Fibroblast of the aortic adventitia (primary cell): ENCODE data around the gene SPOPL. TPM values are rescaled to one million over a fixed set of nuclear protein-coding genes. Genes with fewer than 3 reads are reported as not detected.

Experiments used
- DNase-seq: peaks from one replicate; pipeline ENCODE4 v3.0.0-alpha.2; 2010; ENCODE audit warnings: low read depth
- H3K4me3 ChIP-seq: 2 replicates; pipeline ENCODE4 v1.5.1; 2011; ENCODE audit warnings: low read depth, mild to moderate bottlenecking, control low read depth, low read length, moderate library complexity
- total RNA-seq: library from RNA; depleted of rRNA; stranded (reverse); fragments of >200 nt; gene quantifications from 2 replicates; pipeline ENCODE4 v1.2.3, GENCODE V29; 2012; ENCODE audit warnings: low replicate concordance
- TF ChIP-seq, protein P1 (sequence below): IDR thresholded peaks from 2 replicates; pipeline ENCODE4 v1.5.1; 2011; ENCODE audit warnings: mild to moderate bottlenecking, low read length, control low read depth, inconsistent platforms; ENCODE audit not compliant: insufficient read depth

SPOPL gene
- total RNA-seq, 1 donor: 18.4 TPM

DNA sequence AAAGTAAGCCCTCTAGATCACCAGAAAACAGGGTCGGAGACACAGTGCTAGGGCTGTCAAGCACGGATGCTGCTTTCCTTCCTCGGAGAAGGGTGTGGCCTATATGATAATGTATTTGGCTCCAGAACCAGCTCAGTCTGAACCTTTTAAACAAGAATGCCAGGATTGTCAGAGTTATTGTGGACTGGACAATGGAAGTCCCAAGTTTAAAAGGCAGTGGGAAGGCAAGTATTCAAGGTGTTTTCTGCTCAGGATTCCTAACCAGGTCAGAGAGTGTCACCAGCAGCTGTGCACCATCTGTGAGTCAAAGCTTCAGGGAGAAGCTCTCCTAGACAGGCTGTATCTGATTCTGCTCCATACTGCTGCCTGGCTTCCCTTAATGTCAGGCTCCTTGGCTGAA, 94.8 kb downstream of the SPOPL start:
- DNase-seq: peak; percentile 3
- H3K4me3 ChIP-seq: no peak overlapping the region
- TF ChIP-seq, protein P1, sequence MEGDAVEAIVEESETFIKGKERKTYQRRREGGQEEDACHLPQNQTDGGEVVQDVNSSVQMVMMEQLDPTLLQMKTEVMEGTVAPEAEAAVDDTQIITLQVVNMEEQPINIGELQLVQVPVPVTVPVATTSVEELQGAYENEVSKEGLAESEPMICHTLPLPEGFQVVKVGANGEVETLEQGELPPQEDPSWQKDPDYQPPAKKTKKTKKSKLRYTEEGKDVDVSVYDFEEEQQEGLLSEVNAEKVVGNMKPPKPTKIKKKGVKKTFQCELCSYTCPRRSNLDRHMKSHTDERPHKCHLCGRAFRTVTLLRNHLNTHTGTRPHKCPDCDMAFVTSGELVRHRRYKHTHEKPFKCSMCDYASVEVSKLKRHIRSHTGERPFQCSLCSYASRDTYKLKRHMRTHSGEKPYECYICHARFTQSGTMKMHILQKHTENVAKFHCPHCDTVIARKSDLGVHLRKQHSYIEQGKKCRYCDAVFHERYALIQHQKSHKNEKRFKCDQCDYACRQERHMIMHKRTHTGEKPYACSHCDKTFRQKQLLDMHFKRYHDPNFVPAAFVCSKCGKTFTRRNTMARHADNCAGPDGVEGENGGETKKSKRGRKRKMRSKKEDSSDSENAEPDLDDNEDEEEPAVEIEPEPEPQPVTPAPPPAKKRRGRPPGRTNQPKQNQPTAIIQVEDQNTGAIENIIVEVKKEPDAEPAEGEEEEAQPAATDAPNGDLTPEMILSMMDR: no peak

DNA sequence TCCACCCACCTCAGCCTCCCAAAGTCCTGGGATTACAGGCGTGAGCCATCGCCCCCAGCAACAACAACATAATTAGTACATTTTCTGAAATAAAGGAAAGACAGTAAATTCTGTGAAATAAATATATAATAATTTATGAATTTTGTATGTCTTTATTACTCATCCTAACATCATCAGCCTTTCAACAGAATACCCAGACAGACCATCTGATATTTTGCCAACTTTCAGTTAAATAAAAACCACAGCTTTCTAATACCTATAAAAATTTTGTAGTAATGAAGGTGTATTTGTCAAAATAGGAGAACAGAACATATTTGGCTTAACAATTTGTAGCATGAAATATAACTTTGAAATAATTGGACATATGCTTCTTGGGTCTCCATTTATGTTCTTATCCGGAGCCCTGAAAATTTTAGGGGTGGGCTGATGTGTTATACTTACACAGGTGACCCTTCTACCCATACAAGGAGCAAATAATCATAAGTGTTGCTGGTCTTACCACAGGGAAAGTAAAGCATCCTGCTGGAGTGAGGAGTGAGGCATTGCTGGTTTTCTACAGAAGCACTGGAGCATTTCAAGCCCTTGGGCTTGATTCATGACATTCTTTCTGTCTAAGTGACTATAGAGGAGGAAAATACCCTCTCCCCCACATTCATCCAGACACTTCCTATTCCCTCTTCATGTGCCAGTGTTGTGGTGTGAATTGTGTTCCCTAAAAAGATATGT, 99.3 kb downstream of the SPOPL start:
- DNase-seq: peak; percentile 69
- TF ChIP-seq, protein P1: no peak
- no peak overlapping the region for H3K4me3 ChIP-seq

DNA sequence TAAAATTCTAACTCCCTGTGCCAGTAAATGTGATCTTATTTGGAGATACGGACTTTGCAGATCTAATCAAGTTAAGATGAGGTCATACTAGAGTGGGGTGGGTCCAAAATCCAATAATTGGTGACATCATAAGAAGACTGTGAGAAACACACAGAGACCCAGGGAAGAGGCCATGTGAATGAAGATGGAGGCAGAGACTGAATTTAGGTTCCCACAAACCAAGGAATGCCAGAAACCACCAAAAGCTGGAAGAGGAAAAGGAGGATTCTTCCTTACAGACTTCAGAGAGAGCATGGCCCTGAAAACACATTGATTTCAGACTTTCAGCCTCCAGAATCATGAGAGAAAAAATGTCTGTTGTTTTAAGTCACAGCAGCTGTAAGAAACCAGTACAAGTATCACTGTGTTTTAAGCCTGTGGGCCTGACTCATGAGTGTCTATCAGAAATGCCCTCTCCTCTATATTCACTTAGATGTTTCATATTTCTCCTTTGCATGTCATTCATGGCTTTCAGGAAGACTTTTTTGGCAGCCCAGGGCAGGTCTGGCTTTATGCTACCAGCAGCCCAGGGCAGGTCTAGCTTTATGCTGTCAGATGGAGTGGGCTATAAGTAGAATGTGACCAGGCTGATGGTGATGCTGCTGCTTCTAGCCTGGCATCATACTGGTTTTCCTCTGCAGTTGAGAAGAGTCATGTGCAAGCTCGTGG, 100.0 kb downstream of the SPOPL start:
- H3K4me3 ChIP-seq: no peak overlapping the region
- TF ChIP-seq, protein P1: no peak
- DNase-seq: no peak

DNA sequence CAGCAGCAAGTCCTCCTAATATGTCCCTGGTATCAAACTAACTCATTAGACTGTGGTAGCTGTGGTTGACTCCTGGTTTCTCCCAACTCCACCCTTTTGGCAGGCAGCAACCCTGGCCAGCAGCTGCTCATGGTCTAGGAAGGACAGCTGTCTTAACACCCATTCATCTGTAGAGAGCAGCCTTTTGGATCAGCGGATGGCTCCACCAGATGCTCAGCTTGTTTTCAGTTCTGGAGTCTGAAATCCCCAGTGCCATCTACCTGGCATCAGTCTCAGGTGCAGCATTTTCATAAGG, 100.5 kb downstream of the SPOPL start:
- DNase-seq: no peak
- H3K4me3 ChIP-seq: no peak overlapping the region
- TF ChIP-seq, protein P1: no peak

DNA sequence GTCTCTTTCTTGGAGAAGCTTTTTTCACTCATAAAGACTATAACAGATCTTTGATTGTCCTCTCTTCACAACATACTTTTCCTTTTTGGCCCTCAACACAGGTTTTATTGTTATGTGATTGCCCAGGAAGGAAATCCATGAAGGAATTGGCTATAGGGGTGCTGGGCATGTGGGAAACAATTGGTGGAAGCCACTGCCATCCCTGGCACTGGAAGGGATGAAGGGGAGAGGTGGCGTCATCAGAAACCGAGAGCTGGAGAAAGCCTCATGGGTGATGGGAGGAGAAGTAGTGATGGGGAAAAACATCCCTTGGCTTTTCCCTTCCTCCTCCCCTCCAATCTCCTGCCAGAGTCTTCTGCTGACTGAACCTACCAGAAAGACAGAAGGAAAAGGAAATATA, 106.2 kb downstream of the SPOPL start:
- DNase-seq: no peak
- H3K4me3 ChIP-seq: no peak overlapping the region
- TF ChIP-seq, protein P1: no peak

DNA sequence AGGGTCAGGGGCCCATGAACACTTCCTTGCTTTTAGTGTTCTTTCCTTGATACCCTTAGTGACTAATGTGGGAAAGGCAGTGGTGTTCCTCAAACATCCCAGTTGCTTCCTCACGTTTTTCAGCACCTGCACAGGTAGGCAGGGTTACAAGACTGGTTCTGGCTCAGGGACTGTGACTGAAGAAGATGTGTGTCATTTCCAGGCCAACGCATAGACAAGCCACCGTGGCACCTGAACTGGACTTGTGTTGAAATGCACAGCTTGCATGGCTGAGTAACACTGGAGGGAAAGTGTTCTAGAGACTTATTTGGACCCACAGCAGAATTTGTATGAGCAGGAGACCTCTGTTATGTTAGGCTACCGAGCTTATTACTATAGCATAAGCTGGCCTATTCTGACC, 107.9 kb downstream of the SPOPL start:
- no peak overlapping the region for H3K4me3 ChIP-seq
- TF ChIP-seq, protein P1: no peak
- DNase-seq: no peak
